Measurements from ENCODE around the gene DOK4.

The DOK4 gene

GRCh38 chr16:57435838-57436237 is 50.5 kb downstream of the DOK4 start:
- DNase-seq (ENCODE audit: low spot score): no peak
- TF ChIP-seq CTCF (IDR thresholded peaks at IDR 0.05; ENCODE audit: extremely low read depth, insufficient read depth, missing control alignments): no peak
- in situ Hi-C loops (cut with MboI; ENCODE audit: low pct_unique_long_range_greater_than_20kb, low sequenced_read_pairs, unreplicated experiment): no loop called here

- TF ChIP-seq CTCF (IDR thresholded peaks at IDR 0.05; ENCODE audit: extremely low read depth, insufficient read depth, missing control alignments): no peak
- DNase-seq (ENCODE audit: low spot score): no peak
- in situ Hi-C loops (cut with MboI; ENCODE audit: low pct_unique_long_range_greater_than_20kb, low sequenced_read_pairs, unreplicated experiment): no loop called here
Measured at GRCh38 chr16:57434003-57434402, 52.3 kb downstream of the DOK4 start.

- TF ChIP-seq CTCF (IDR thresholded peaks at IDR 0.05; ENCODE audit: extremely low read depth, insufficient read depth, missing control alignments): no peak
- in situ Hi-C loops (cut with MboI; ENCODE audit: low pct_unique_long_range_greater_than_20kb, low sequenced_read_pairs, unreplicated experiment): no loop called here
- no peak for DNase-seq (ENCODE audit: low spot score)
Measured at GRCh38 chr16:57432989-57433388, 53.3 kb downstream of the DOK4 start.

GRCh38 chr16:57432505-57432904 is 53.8 kb downstream of the DOK4 start:
- DNase-seq (ENCODE audit: low spot score): no peak
- in situ Hi-C loops (cut with MboI; ENCODE audit: low pct_unique_long_range_greater_than_20kb, low sequenced_read_pairs, unreplicated experiment): no loop called here
- no peak for TF ChIP-seq CTCF (IDR thresholded peaks at IDR 0.05; ENCODE audit: extremely low read depth, insufficient read depth, missing control alignments)

GRCh38 chr16:57430955-57431354 is 55.3 kb downstream of the DOK4 start:
- in situ Hi-C loops (cut with MboI; ENCODE audit: low pct_unique_long_range_greater_than_20kb, low sequenced_read_pairs, unreplicated experiment): no loop called here
- no peak for TF ChIP-seq CTCF (IDR thresholded peaks at IDR 0.05; ENCODE audit: extremely low read depth, insufficient read depth, missing control alignments)
- DNase-seq (ENCODE audit: low spot score): no peak

- DNase-seq (ENCODE audit: low spot score): no peak
- no peak for TF ChIP-seq CTCF (IDR thresholded peaks at IDR 0.05; ENCODE audit: extremely low read depth, insufficient read depth, missing control alignments)
- in situ Hi-C loops (cut with MboI; ENCODE audit: low pct_unique_long_range_greater_than_20kb, low sequenced_read_pairs, unreplicated experiment): no loop called here
Measured at GRCh38 chr16:57427824-57428223, 58.5 kb downstream of the DOK4 start.

- in situ Hi-C loops (cut with MboI; ENCODE audit: low pct_unique_long_range_greater_than_20kb, low sequenced_read_pairs, unreplicated experiment): no loop called here
- no peak for TF ChIP-seq CTCF (IDR thresholded peaks at IDR 0.05; ENCODE audit: extremely low read depth, insufficient read depth, missing control alignments)
- no peak for DNase-seq (ENCODE audit: low spot score)
Measured at GRCh38 chr16:57427307-57427706, 59.0 kb downstream of the DOK4 start.
